ENCODE results near the gene NAA10. TPM values are rescaled to one million over a fixed set of nuclear protein-coding genes. Genes with fewer than 3 reads are reported as not detected.

NAA10 gene
- total and polyA plus RNA-seq, 7 experiments from 2014 or later = 37.6 to 79.7 (median 55.4) TPM

DNA sequence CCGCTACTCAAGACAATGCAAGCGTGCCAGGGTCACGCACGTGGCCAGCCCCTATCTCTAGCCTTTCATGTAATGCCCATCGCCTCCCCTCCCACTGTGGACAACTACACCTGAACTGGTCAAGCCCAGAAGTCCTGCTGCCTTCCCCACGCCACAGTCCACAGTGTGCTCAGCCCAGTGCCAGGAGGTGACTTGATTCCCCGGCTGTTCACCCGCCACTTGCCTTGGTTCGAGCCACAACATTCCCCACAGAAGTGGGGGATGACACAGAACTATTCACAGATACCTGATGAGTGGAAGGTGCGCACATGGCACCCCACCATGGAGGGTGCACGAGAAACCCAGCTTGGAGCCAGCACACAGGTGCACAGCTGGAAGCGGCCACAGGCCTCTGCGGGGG is 15.6 kb downstream of the NAA10 start:
- CTCF ChIA-PET = interaction anchor here (13.2 kb wide), 1 partner anchor 30 kb away, joined by 168 read pairs; the partner anchor contains the start of gene RENBP
- no peak overlapping the region for H3K4me3 ChIP-seq (ENCODE audit: low read length)
- peaks cover 0 to 51% (median 4%) of the 10 kb centered on the region in 3 experiments for H3K36me3 ChIP-seq (ENCODE audit: control insufficient read depth in 2 of 3, insufficient read depth in 3 of 3, low read length in 3 of 3)
- Mint-ChIP-seq H3K9me3 (no peaks in the 10 kb centered on the region), H3K4me1 (peaks cover 0 to 43% (median 22%) of the 10 kb centered on the region in 7 donors), H3K36me3 (peaks cover 0 to 23% (median 0%) of the 10 kb centered on the region in 5 donors), H3K4me3 (peak overlapping the region in 1 of 10 donors; percentile 32), H3K27me3 (no peaks in the 10 kb centered on the region), H3K27ac (peak overlapping the region in 1 of 9 donors; percentile 62)
- DNase-seq (no peak), ATAC-seq (no peak)
- POLR2A ChIA-PET = interaction anchor here (0.7 to 17.4 kb wide), 2 partner anchors 24 to 38 kb away, joined by 4 to 384 read pairs; partner anchors contain the start of genes NAA10 and RENBP
- no peaks in the 10 kb centered on the region for H3K27me3 ChIP-seq (ENCODE audit: control insufficient read depth in 2 of 2, insufficient read depth in 2 of 2, low read length in 2 of 2)
- intact Hi-C loops (cut with micrococcal nuclease) = no loop called here
- peaks cover 9 to 19% of the 10 kb centered on the region in 2 donors for H3K4me1 ChIP-seq (ENCODE audit: control insufficient read depth in 2 of 2, insufficient read depth in 2 of 2, low read length in 2 of 2)
- no peak overlapping the region for H3K27ac ChIP-seq (ENCODE audit: low read depth, low read length)
- H3K9me3 ChIP-seq (ENCODE audit: control insufficient read depth in 2 of 3, low read length in 3 of 3) = no peaks in the 10 kb centered on the region

DNA sequence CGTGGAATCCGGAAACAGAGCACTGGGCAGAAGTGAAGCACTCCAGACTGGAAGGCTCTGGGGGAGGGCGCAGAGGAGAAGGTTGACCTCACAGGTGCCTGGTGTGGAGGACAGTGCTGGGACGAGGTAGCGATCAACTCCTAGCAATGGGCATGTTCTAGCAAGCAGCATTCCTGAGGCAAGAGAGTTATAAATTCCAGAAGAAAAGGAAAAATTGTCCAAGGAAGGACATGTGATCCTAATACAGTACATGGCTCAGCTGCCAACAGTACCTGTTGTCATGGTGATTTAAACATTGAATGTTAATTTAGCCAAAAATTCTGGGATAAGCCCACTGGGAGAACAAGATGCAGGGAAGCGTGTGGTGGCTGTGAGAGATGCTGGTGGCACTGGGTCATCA is 17.0 kb downstream of the NAA10 start:
- DNase-seq = no peak
- Histone ChIP-seq H3K27ac (ENCODE audit: low read depth, low read length) (no peak overlapping the region), H3K36me3 (ENCODE audit: control insufficient read depth in 2 of 3, insufficient read depth in 3 of 3, low read length in 3 of 3) (peaks cover 0 to 64% (median 4%) of the 10 kb centered on the region in 3 experiments), H3K9me3 (ENCODE audit: control insufficient read depth in 2 of 3, low read length in 3 of 3) (no peaks in the 10 kb centered on the region), H3K4me3 (ENCODE audit: low read length) (no peak overlapping the region), H3K27me3 (ENCODE audit: control insufficient read depth in 2 of 2, insufficient read depth in 2 of 2, low read length in 2 of 2) (no peaks in the 10 kb centered on the region), H3K4me1 (ENCODE audit: control insufficient read depth in 2 of 2, insufficient read depth in 2 of 2, low read length in 2 of 2) (peaks cover 9 to 10% of the 10 kb centered on the region in 2 donors)
- Mint-ChIP-seq H3K36me3 (peaks cover 0 to 21% (median 0%) of the 10 kb centered on the region in 5 donors), H3K4me3 (no peak overlapping the region), H3K4me1 (peaks cover 0 to 29% (median 16%) of the 10 kb centered on the region in 7 donors), H3K27me3 (no peaks in the 10 kb centered on the region), H3K27ac (peak overlapping the region in 3 of 9 donors; percentile 37 to 48 (median 42)), H3K9me3 (no peaks in the 10 kb centered on the region)
- CTCF ChIA-PET = no interaction called here
- POLR2A ChIA-PET = interaction anchor here (0.7 to 1.1 kb wide), 3 partner anchors 8 to 19 kb away, joined by 3 to 4 read pairs (median 3); partner anchors contain the start of gene ARHGAP4
- intact Hi-C loops (cut with micrococcal nuclease) = no loop called here
- no peak for ATAC-seq

DNA sequence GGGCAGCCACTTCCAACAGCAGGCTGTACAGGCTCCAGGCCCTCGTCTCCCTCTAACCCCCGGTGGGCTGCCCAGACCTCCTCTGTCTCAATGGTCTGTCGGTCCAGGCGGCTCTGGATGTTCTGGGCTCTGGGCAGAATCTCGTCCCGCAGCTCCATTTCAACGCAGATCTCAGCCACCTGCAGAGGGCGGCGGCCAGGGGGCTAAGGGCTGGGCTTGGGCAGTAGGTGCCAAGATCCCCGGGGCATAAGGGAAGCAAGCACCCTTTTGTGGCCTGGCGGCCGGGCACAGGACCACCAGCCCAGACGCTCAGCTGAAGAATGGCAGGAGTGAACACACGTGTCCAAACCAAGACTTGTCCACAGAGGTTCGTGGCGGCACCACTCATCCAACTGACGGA is 21.1 kb downstream of the NAA10 start:
- H3K27ac Mint-ChIP-seq = peak overlapping the region in 1 of 9 donors; percentile 17
- CTCF ChIA-PET = no interaction called here
- DNase-seq (no peak), ATAC-seq (no peak)
- H3K9me3 ChIP-seq (ENCODE audit: control insufficient read depth in 2 of 3, low read length in 3 of 3) = no peaks in the 10 kb centered on the region
- no peaks in the 10 kb centered on the region for H3K27me3 Mint-ChIP-seq
- H3K4me3 Mint-ChIP-seq = no peak overlapping the region
- peaks cover 0 to 71% (median 3%) of the 10 kb centered on the region in 3 experiments for H3K36me3 ChIP-seq (ENCODE audit: control insufficient read depth in 2 of 3, insufficient read depth in 3 of 3, low read length in 3 of 3)
- peaks cover 0 to 24% (median 5%) of the 10 kb centered on the region in 5 donors for H3K36me3 Mint-ChIP-seq
- no peaks in the 10 kb centered on the region for H3K27me3 ChIP-seq (ENCODE audit: control insufficient read depth in 2 of 2, insufficient read depth in 2 of 2, low read length in 2 of 2)
- H3K4me1 ChIP-seq (ENCODE audit: control insufficient read depth in 2 of 2, insufficient read depth in 2 of 2, low read length in 2 of 2) = peaks cover 0 to 8% of the 10 kb centered on the region in 2 donors
- H3K4me1 Mint-ChIP-seq = peaks cover 0 to 31% (median 12%) of the 10 kb centered on the region in 7 donors
- no peaks in the 10 kb centered on the region for H3K9me3 Mint-ChIP-seq
- H3K27ac ChIP-seq (ENCODE audit: low read depth, low read length) = no peak overlapping the region
- intact Hi-C loops (cut with micrococcal nuclease) = no loop called here
- POLR2A ChIA-PET = interaction anchor here (10.4 kb wide), 1 partner anchor 11 kb away, joined by 111 read pairs; the partner anchor contains the start of gene ARHGAP4
- H3K4me3 ChIP-seq (ENCODE audit: low read length) = no peak overlapping the region

DNA sequence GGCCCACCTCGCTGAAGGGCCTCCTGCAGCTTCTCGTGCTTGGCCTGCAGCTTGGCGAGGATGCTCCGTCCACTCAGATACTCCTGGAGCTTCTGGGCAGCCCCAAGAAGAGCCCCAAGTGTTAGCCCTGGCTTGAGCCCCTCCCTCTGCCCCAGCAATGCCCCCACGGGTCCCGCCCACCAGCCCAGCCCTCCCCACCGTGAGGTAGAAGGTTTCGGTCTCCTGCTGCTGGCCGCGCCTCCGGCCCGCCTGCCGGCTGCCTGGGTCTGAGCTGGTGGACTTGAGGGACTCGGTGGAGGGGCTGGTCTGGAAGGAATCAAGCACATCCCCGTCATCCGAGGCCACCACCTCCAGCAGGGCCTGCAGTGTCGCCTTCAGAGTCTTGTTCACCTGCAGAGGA is 21.6 kb downstream of the NAA10 start:
- ATAC-seq (no peak), DNase-seq (no peak)
- peaks cover 0 to 8% of the 10 kb centered on the region in 2 donors for H3K4me1 ChIP-seq (ENCODE audit: control insufficient read depth in 2 of 2, insufficient read depth in 2 of 2, low read length in 2 of 2)
- no peak overlapping the region for H3K4me3 ChIP-seq (ENCODE audit: low read length)
- CTCF ChIA-PET = interaction anchor here (1.1 kb wide), 1 partner anchor 12 kb away, joined by 3 read pairs; no protein-coding TSS in a partner anchor
- POLR2A ChIA-PET = interaction anchor here (10.4 kb wide), 1 partner anchor 11 kb away, joined by 111 read pairs; the partner anchor contains the start of gene ARHGAP4
- no peak overlapping the region for H3K27ac ChIP-seq (ENCODE audit: low read depth, low read length)
- H3K4me3 Mint-ChIP-seq = no peak overlapping the region
- no peaks in the 10 kb centered on the region for H3K27me3 ChIP-seq (ENCODE audit: control insufficient read depth in 2 of 2, insufficient read depth in 2 of 2, low read length in 2 of 2)
- intact Hi-C loops (cut with micrococcal nuclease) = no loop called here
- H3K36me3 ChIP-seq (ENCODE audit: control insufficient read depth in 2 of 3, insufficient read depth in 3 of 3, low read length in 3 of 3) = peaks cover 0 to 68% (median 0%) of the 10 kb centered on the region in 3 experiments
- peaks cover 0 to 31% (median 12%) of the 10 kb centered on the region in 7 donors for H3K4me1 Mint-ChIP-seq
- no peaks in the 10 kb centered on the region for H3K27me3 Mint-ChIP-seq
- H3K27ac Mint-ChIP-seq = no peak overlapping the region
- peaks cover 0 to 20% (median 5%) of the 10 kb centered on the region in 5 donors for H3K36me3 Mint-ChIP-seq
- H3K9me3 Mint-ChIP-seq = no peaks in the 10 kb centered on the region
- H3K9me3 ChIP-seq (ENCODE audit: control insufficient read depth in 2 of 3, low read length in 3 of 3) = no peaks in the 10 kb centered on the region

DNA sequence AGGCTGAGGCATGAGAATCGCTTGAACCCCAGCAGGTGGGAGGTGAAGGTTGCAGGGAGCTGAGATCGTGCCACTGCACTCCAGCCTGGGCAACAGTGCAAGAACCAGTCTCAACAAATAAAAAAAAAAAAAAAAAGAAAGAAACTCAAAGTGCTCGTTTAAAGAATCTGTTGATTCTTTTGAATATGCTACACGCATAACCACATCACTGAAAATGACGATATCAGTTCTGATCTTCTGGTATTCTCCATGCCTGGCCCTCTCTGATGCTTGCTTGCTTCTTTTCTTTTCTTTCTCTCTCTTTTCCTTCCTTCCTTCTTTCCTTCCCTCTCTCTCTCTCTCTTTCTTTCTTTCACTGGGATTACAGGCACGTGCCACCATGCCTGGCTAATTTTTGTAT is 23.0 kb downstream of the NAA10 start:
- ChIA-PET POLR2A (interaction anchor here (1.0 to 10.4 kb wide), 2 partner anchors 13 to 33 kb away, joined by 3 to 111 read pairs; partner anchors contain the start of gene ARHGAP4), CTCF (interaction anchor here (1.4 kb wide), 1 partner anchor 13 kb away, joined by 4 read pairs; the partner anchor contains the start of gene ARHGAP4)
- H3K9me3 ChIP-seq (ENCODE audit: control insufficient read depth in 2 of 3, low read length in 3 of 3) = no peaks in the 10 kb centered on the region
- H3K36me3 Mint-ChIP-seq = peaks cover 0 to 19% (median 5%) of the 10 kb centered on the region in 5 donors
- no peaks in the 10 kb centered on the region for H3K27me3 Mint-ChIP-seq
- H3K9me3 Mint-ChIP-seq = no peaks in the 10 kb centered on the region
- peaks cover 0 to 8% of the 10 kb centered on the region in 2 donors for H3K4me1 ChIP-seq (ENCODE audit: control insufficient read depth in 2 of 2, insufficient read depth in 2 of 2, low read length in 2 of 2)
- peak overlapping the region; percentile 18 to 90 (median 81) for H3K27ac Mint-ChIP-seq
- no peak overlapping the region for H3K4me3 ChIP-seq (ENCODE audit: low read length)
- peaks cover 0 to 58% (median 0%) of the 10 kb centered on the region in 3 experiments for H3K36me3 ChIP-seq (ENCODE audit: control insufficient read depth in 2 of 3, insufficient read depth in 3 of 3, low read length in 3 of 3)
- H3K4me3 Mint-ChIP-seq = peak overlapping the region in 5 of 10 donors; percentile 42 to 64 (median 56)
- H3K4me1 Mint-ChIP-seq = peaks cover 0 to 26% (median 12%) of the 10 kb centered on the region in 7 donors
- H3K27ac ChIP-seq (ENCODE audit: low read depth, low read length) = peak overlapping the region; percentile 57
- ATAC-seq (peak; percentile 63), DNase-seq (peak in 4 of 9 donors; percentile 32 to 59 (median 44))
- no peaks in the 10 kb centered on the region for H3K27me3 ChIP-seq (ENCODE audit: control insufficient read depth in 2 of 2, insufficient read depth in 2 of 2, low read length in 2 of 2)
- intact Hi-C loops (cut with micrococcal nuclease) = no loop called here

DNA sequence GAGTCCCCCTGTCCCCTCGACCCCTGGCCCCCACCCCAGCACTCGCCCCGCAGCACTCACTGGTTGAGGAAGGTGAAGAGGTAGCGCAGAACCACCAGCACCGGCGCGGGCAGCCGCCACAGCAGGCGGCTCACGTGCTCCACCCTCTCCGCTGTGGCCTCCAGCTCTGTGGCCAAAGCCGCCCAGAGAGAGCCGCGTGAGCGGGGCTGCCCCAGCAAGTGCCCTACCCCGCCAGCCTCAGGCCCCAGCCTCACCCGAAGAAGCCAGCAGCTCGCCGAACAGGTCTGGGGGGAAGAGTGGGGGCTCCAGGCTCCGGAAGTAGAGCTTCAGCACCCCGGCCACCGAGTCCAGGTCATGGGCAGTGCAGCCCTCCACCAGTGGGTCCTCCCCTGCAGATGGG is 24.4 kb downstream of the NAA10 start:
- Histone ChIP-seq H3K27me3 (ENCODE audit: control insufficient read depth in 2 of 2, insufficient read depth in 2 of 2, low read length in 2 of 2) (no peaks in the 10 kb centered on the region), H3K27ac (ENCODE audit: low read depth, low read length) (no peak overlapping the region), H3K36me3 (ENCODE audit: control insufficient read depth in 2 of 3, insufficient read depth in 3 of 3, low read length in 3 of 3) (peaks cover 0 to 47% (median 0%) of the 10 kb centered on the region in 3 experiments), H3K4me3 (ENCODE audit: low read length) (no peak overlapping the region), H3K4me1 (ENCODE audit: control insufficient read depth in 2 of 2, insufficient read depth in 2 of 2, low read length in 2 of 2) (peaks cover 5 to 8% of the 10 kb centered on the region in 2 donors), H3K9me3 (ENCODE audit: control insufficient read depth in 2 of 3, low read length in 3 of 3) (no peaks in the 10 kb centered on the region)
- ATAC-seq = no peak
- ChIA-PET POLR2A (interaction anchor here (10.4 kb wide), 1 partner anchor 14 kb away, joined by 111 read pairs; the partner anchor contains the start of gene ARHGAP4), CTCF (interaction anchor here (0.7 to 1.4 kb wide), 2 partner anchors 15 to 26 kb away, joined by 3 to 4 read pairs; partner anchors contain the start of gene ARHGAP4)
- no peak for DNase-seq
- H3K36me3 Mint-ChIP-seq = peaks cover 0 to 8% (median 4%) of the 10 kb centered on the region in 5 donors
- no peaks in the 10 kb centered on the region for H3K9me3 Mint-ChIP-seq
- H3K4me3 Mint-ChIP-seq = peak overlapping the region in 1 of 10 donors; percentile 37
- H3K27ac Mint-ChIP-seq = no peak overlapping the region
- H3K4me1 Mint-ChIP-seq = peaks cover 0 to 16% (median 7%) of the 10 kb centered on the region in 7 donors
- H3K27me3 Mint-ChIP-seq = no peaks in the 10 kb centered on the region
- intact Hi-C loops (cut with micrococcal nuclease) = no loop called here

All from naive thymus-derived CD4-positive, alpha-beta T cell (primary cell).